CD14-positive monocyte (primary cell): ENCODE data around the gene YARS2. TPM values are rescaled to one million over a fixed set of nuclear protein-coding genes. Genes with fewer than 3 reads are reported as not detected.

Source experiments
- DNase-seq, 3 donors: peaks; one replicate each; pipeline ENCODE4 v3.0.0-alpha.2; 2011 to 2022
- H2AFZ ChIP-seq: 2 replicates; pipeline ENCODE4 v1.6.0; 2012; ENCODE audit warnings: mild to moderate bottlenecking, low read depth, low read length, inconsistent platforms; ENCODE audit not compliant: insufficient read depth, poor library complexity, severe bottlenecking
- H3K27ac ChIP-seq, 2 donors: 1 replicate in 1 of 2; 2 replicates in 1 of 2; pipeline ENCODE4 v1.5.1; 2012 to 2013; ENCODE audit warnings: low read length in 2 of 2, control low read depth in 1 of 2, inconsistent platforms in 1 of 2, low read depth in 1 of 2, mild to moderate bottlenecking in 1 of 2
- H3K27me3 ChIP-seq, 2 donors: one replicate each; pipeline versions ENCODE4 v1.6.0 to v1.6.1; 2011 to 2013; ENCODE audit warnings: low read length in 2 of 2; ENCODE audit not compliant: control insufficient read depth in 2 of 2, insufficient read depth in 2 of 2
- H3K36me3 ChIP-seq, 2 donors: replicated peaks in 1 of 2; 1 replicate in 1 of 2; 2 replicates in 1 of 2; pipeline versions ENCODE4 v1.5.1 to v1.6.1; 2012 to 2013; ENCODE audit warnings: low read length in 2 of 2, control low read depth in 1 of 2, inconsistent platforms in 1 of 2, mild to moderate bottlenecking in 1 of 2; ENCODE audit not compliant: insufficient read depth in 2 of 2, control insufficient read depth in 1 of 2
- H3K4me1 ChIP-seq, 2 donors: 1 replicate in 1 of 2; 2 replicates in 1 of 2; pipeline versions ENCODE4 v1.5.1 to v1.6.1; 2012 to 2013; ENCODE audit warnings: low read length in 2 of 2, control low read depth in 1 of 2, inconsistent platforms in 1 of 2, mild to moderate bottlenecking in 1 of 2, moderate library complexity in 1 of 2; ENCODE audit not compliant: insufficient read depth in 2 of 2, control insufficient read depth in 1 of 2
- H3K4me2 ChIP-seq: replicated peaks from 2 replicates; pipeline ENCODE3; 2012; ENCODE audit warnings: low read length, moderate library complexity, mild to moderate bottlenecking; ENCODE audit not compliant: poor library complexity, severe bottlenecking; ENCODE audit errors: extremely low read depth
- H3K4me3 ChIP-seq, 3 experiments: fragments of 200-600 bp in 1 of 3; sonication (generic) in 1 of 3; replicated peaks in 1 of 3; 1 replicate in 2 of 3; 2 replicates in 1 of 3; pipeline ENCODE4 v1.5.1; 2011 to 2013; ENCODE audit warnings: low read length in 3 of 3, mild to moderate bottlenecking in 3 of 3, control low read depth in 2 of 3, low read depth in 2 of 3, inconsistent platforms in 1 of 3, moderate library complexity in 1 of 3
- H3K79me2 ChIP-seq: 2 replicates; pipeline ENCODE4 v1.6.0; 2012; ENCODE audit warnings: mild to moderate bottlenecking, control low read depth, inconsistent platforms, low read length, moderate library complexity; ENCODE audit not compliant: insufficient read depth
- H3K9ac ChIP-seq: 2 replicates; pipeline ENCODE4 v1.6.0; 2017; ENCODE audit warnings: low read length, mild to moderate bottlenecking; ENCODE audit not compliant: insufficient read depth, poor library complexity, severe bottlenecking
- H3K9me3 ChIP-seq, 2 donors: replicated peaks in 1 of 2; 1 replicate in 1 of 2; 2 replicates in 1 of 2; pipeline versions ENCODE4 v1.5.1 to v1.6.1; 2012 to 2013; ENCODE audit warnings: low read length in 2 of 2, control low read depth in 1 of 2; ENCODE audit not compliant: control insufficient read depth in 1 of 2, insufficient read depth in 1 of 2
- H4K20me1 ChIP-seq: 2 replicates; pipeline ENCODE4 v1.6.0; 2012; ENCODE audit warnings: mild to moderate bottlenecking, low read length, control low read depth, moderate library complexity; ENCODE audit not compliant: insufficient read depth
- H3K27ac Mint-ChIP-seq, 7 donors: one replicate each; pipeline ENCODE4 v1.8.0; 2020; ENCODE audit warnings: mild to moderate bottlenecking in 7 of 7, mixed read lengths in 7 of 7, moderate library complexity in 6 of 7, inconsistent platforms in 2 of 7
- H3K27me3 Mint-ChIP-seq, 3 donors: one replicate each; pipeline ENCODE4 v1.8.0; 2021 to 2022; ENCODE audit warnings: low read depth in 3 of 3, mild to moderate bottlenecking in 3 of 3, mixed read lengths in 3 of 3, moderate library complexity in 3 of 3, inconsistent platforms in 1 of 3
- H3K36me3 Mint-ChIP-seq, 2 donors: one replicate each; pipeline ENCODE4 v1.8.0; 2020; ENCODE audit warnings: mixed read lengths in 2 of 2, inconsistent platforms in 1 of 2, mild to moderate bottlenecking in 1 of 2
- H3K4me1 Mint-ChIP-seq: one replicate; pipeline ENCODE4 v1.8.0; 2020; ENCODE audit warnings: mild to moderate bottlenecking, mixed read lengths
- H3K4me3 Mint-ChIP-seq, 2 donors: one replicate each; pipeline ENCODE4 v1.8.0; 2020; ENCODE audit warnings: mild to moderate bottlenecking in 2 of 2, mixed read lengths in 2 of 2, moderate library complexity in 1 of 2
- H3K9me3 Mint-ChIP-seq, 7 donors: one replicate each; pipeline ENCODE4 v1.8.0; 2020 to 2022; ENCODE audit warnings: mixed read lengths in 7 of 7, mild to moderate bottlenecking in 6 of 7, moderate library complexity in 6 of 7, inconsistent platforms in 2 of 7
- WGBS: methylation state at CpG from one replicate; pipeline ENCODE4 v1.1.5; 2013; ENCODE audit warnings: missing lambda C conversion rate; ENCODE audit not compliant: insufficient coverage; 5-methylcytosine and 5-hydroxymethylcytosine counted together
- intact Hi-C, 2 donors: fragments of 100-400 bp; cut with micrococcal nuclease; formaldehyde crosslinking; loops; one replicate each; pipeline versions ENCODE4 v1.15.0 to v1.15.1; 2023
- polyA plus RNA-seq, 3 donors: library from polyadenylated mRNA; depleted of rRNA in 1 of 3; unstranded in 2 of 3; stranded (reverse) in 1 of 3; fragments of 300-500 nt in 2 of 3; fragments of >200 nt in 1 of 3; fragmentation: Illumina TruSeq in 2 of 3; gene quantifications; 1 replicate in 2 of 3; 2 replicates in 1 of 3; pipeline ENCODE4 v1.2.3, GENCODE V29; 2012 to 2021
- TF ChIP-seq, protein P1 (sequence below): fragments of 200-600 bp; IDR thresholded peaks from one replicate; pipeline ENCODE4 v1.8.0; 2022; ENCODE audit warnings: antibody characterized with exemption, mild to moderate bottlenecking

YARS2 gene
- polyA plus RNA-seq, 3 donors: 4.5 to 7.5 (median 6.6) TPM

DNA sequence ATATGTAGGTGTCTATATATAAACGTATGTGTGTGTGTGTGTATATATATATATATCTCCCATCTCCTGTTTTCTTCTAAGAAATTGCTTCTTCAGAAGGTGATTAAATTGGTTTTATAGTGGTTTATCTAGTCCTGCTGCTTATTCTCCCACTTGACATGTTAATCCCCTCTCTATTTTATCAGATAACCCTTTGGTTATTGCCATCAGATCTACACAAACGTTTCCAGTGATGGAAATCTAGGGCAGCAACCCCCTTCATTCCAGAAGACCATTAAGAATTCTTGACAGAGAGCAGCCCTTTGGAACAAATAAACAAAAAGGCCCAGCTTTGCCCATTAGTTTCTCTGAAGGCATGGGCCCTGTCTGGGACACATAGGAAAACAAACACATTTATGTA lies 34.2 kb upstream of the YARS2 start:
- peaks cover 0 to 4% (median 3%) of the 10 kb centered on the region in 7 donors for H3K9me3 Mint-ChIP-seq
- peaks cover 0 to 2% of the 10 kb centered on the region in 2 donors for H3K36me3 Mint-ChIP-seq
- no peaks in the 10 kb centered on the region for H3K79me2 ChIP-seq
- H3K27ac Mint-ChIP-seq: no peak overlapping the region
- no peaks in the 10 kb centered on the region for H3K4me1 ChIP-seq
- TF ChIP-seq, protein P1, sequence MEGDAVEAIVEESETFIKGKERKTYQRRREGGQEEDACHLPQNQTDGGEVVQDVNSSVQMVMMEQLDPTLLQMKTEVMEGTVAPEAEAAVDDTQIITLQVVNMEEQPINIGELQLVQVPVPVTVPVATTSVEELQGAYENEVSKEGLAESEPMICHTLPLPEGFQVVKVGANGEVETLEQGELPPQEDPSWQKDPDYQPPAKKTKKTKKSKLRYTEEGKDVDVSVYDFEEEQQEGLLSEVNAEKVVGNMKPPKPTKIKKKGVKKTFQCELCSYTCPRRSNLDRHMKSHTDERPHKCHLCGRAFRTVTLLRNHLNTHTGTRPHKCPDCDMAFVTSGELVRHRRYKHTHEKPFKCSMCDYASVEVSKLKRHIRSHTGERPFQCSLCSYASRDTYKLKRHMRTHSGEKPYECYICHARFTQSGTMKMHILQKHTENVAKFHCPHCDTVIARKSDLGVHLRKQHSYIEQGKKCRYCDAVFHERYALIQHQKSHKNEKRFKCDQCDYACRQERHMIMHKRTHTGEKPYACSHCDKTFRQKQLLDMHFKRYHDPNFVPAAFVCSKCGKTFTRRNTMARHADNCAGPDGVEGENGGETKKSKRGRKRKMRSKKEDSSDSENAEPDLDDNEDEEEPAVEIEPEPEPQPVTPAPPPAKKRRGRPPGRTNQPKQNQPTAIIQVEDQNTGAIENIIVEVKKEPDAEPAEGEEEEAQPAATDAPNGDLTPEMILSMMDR: no peak
- H2AFZ ChIP-seq: no peak overlapping the region
- no peaks in the 10 kb centered on the region for H3K27me3 ChIP-seq
- no peaks in the 10 kb centered on the region for H3K9me3 ChIP-seq
- no peak overlapping the region for H3K27ac ChIP-seq
- no peak overlapping the region for H3K4me2 ChIP-seq
- WGBS: 73% methylated on average over 1 of the region's 2 CpGs
- H3K4me1 Mint-ChIP-seq: no peaks in the 10 kb centered on the region
- H4K20me1 ChIP-seq: no peaks in the 10 kb centered on the region
- no peaks in the 10 kb centered on the region for H3K27me3 Mint-ChIP-seq
- H3K4me3 Mint-ChIP-seq: no peak overlapping the region
- no peak overlapping the region for H3K9ac ChIP-seq
- no peaks in the 10 kb centered on the region for H3K36me3 ChIP-seq
- no peak overlapping the region for H3K4me3 ChIP-seq
- intact Hi-C loops: no loop called here
- no peak for DNase-seq

DNA sequence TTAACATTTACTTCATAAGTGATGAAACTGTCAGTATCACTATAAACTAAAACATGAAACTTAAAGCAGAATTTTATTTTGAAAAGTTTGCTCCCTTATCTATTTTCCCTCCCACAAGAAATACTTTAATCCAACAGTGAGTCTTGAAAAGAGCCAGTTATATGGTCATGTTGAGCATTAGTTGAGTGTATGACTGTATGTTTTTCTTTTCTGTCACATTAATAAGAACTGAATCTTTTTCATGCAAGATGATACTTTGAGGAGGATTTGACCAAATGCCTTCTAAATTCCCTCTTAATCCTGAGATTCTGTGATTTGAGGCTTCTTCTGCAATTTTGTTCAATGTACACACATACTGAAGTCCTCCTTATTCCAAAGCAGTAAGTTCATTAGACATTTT lies 33.7 kb upstream of the YARS2 start:
- Mint-ChIP-seq H3K4me3 (no peak overlapping the region), H3K27ac (no peak overlapping the region)
- intact Hi-C loops: no loop called here

More for the DNA sequence above, 33.7 kb upstream of the YARS2 start:
- no peaks in the 10 kb centered on the region for H3K36me3 ChIP-seq
- DNase-seq: no peak
- no peaks in the 10 kb centered on the region for H4K20me1 ChIP-seq
- peaks cover 0 to 2% of the 10 kb centered on the region in 2 donors for H3K36me3 Mint-ChIP-seq
- no peak overlapping the region for H3K9ac ChIP-seq
- H2AFZ ChIP-seq: no peak overlapping the region
- no peak overlapping the region for H3K4me3 ChIP-seq
- TF ChIP-seq, protein P1: no peak
- H3K27ac ChIP-seq: no peak overlapping the region
- no peak overlapping the region for H3K4me2 ChIP-seq
- no peaks in the 10 kb centered on the region for H3K9me3 ChIP-seq
- peaks cover 0 to 4% (median 3%) of the 10 kb centered on the region in 7 donors for H3K9me3 Mint-ChIP-seq
- no peaks in the 10 kb centered on the region for H3K4me1 Mint-ChIP-seq
- H3K27me3 Mint-ChIP-seq: no peaks in the 10 kb centered on the region
- no peaks in the 10 kb centered on the region for H3K27me3 ChIP-seq
- H3K79me2 ChIP-seq: no peaks in the 10 kb centered on the region
- no peaks in the 10 kb centered on the region for H3K4me1 ChIP-seq
